B cell (primary cell): ENCODE measurements around the gene ZNF609. TPM values are rescaled to one million over a fixed set of nuclear protein-coding genes. Genes with fewer than 3 reads are reported as not detected.

ENCODE experiments used
- ATAC-seq: fragments of 200-7000 bp; cut with Tn5 transposase; one replicate; pipeline ENCODE4 v1.10.0; 2021; ENCODE audit warnings: low read depth, mild to moderate bottlenecking, moderate number of reproducible peaks, moderate library complexity
- CTCF ChIA-PET: fragments of 350-600 bp; sonication (Branson Sonifier 250); formaldehyde crosslinking; loops from one replicate; lab custom pipeline; 2021; ENCODE audit warnings: antibody characterized with exemption, inconsistent platforms; lab: Charles Lee
- POLR2A ChIA-PET: fragments of 350-600 bp; sonication (Branson Sonifier 250); formaldehyde crosslinking; loops from one replicate; lab custom pipeline; 2021; ENCODE audit warnings: antibody characterized with exemption; lab: Charles Lee
- DNase-seq: peaks from one replicate; pipeline ENCODE4 v3.0.0; 2013
- H2AFZ ChIP-seq: 2 replicates; pipeline ENCODE4 v1.6.1; 2012; ENCODE audit warnings: mild to moderate bottlenecking, low read depth, low read length; ENCODE audit not compliant: insufficient read depth, poor library complexity, severe bottlenecking
- H3K27ac ChIP-seq, 2 donors: 1 replicate in 1 of 2; 2 replicates in 1 of 2; pipeline ENCODE4 v1.5.1; 2012 to 2013; ENCODE audit warnings: low read length in 2 of 2, mild to moderate bottlenecking in 2 of 2, moderate library complexity in 1 of 2
- H3K27me3 ChIP-seq, 4 experiments: fragments of 200-600 bp in 1 of 4; sonication (generic) in 1 of 4; replicated peaks in 1 of 4; 1 replicate in 2 of 4; 2 replicates in 2 of 4; pipeline versions ENCODE4 v1.6.1 to v1.7.0; 2013 to 2016; ENCODE audit warnings: low read length in 3 of 4, mild to moderate bottlenecking in 2 of 4, mixed read lengths in 1 of 4, moderate library complexity in 1 of 4; ENCODE audit not compliant: insufficient read depth in 4 of 4, control insufficient read depth in 3 of 4; ENCODE audit errors: control extremely low read depth in 1 of 4
- H3K36me3 ChIP-seq, 2 experiments: replicated peaks in 1 of 2; 1 replicate in 1 of 2; 2 replicates in 1 of 2; pipeline versions ENCODE4 v1.6.1 to v1.7.1; 2013; ENCODE audit warnings: low read length in 1 of 2; ENCODE audit not compliant: insufficient read depth in 2 of 2, control insufficient read depth in 1 of 2; ENCODE audit errors: control extremely low read depth in 1 of 2, extremely low read depth in 1 of 2
- H3K4me1 ChIP-seq, 2 donors: fragments of 200-600 bp in 1 of 2; sonication (generic) in 1 of 2; 1 replicate in 1 of 2; 2 replicates in 1 of 2; pipeline versions ENCODE4 v1.5.1 to v1.6.1; 2013 to 2017; ENCODE audit warnings: low read length in 2 of 2; ENCODE audit not compliant: control insufficient read depth in 2 of 2, insufficient read depth in 2 of 2
- H3K4me2 ChIP-seq: replicated peaks from 2 replicates; pipeline ENCODE3; 2012; ENCODE audit warnings: mild to moderate bottlenecking, low read depth, low read length; ENCODE audit not compliant: poor library complexity, severe bottlenecking
- H3K4me3 ChIP-seq, 5 experiments: fragments of 200-600 bp in 1 of 5; sonication (generic) in 1 of 5; 1 replicate in 3 of 5; 2 replicates in 2 of 5; pipeline versions ENCODE4 v1.5.1 to v1.7.0; 2011 to 2016; ENCODE audit warnings: low read length in 4 of 5, mild to moderate bottlenecking in 4 of 5, low read depth in 2 of 5, control low read depth in 1 of 5, moderate library complexity in 1 of 5; ENCODE audit not compliant: insufficient read depth in 1 of 5; ENCODE audit errors: control extremely low read depth in 1 of 5, extremely low read depth in 1 of 5
- H3K79me2 ChIP-seq: fragments of 200-600 bp; sonication (generic); one replicate; pipeline ENCODE4 v1.6.0; 2016; ENCODE audit warnings: low read length; ENCODE audit not compliant: control insufficient read depth, insufficient read depth
- H3K9ac ChIP-seq: fragments of 200-600 bp; sonication (generic); 2 replicates; pipeline ENCODE4 v1.6.1; 2017; ENCODE audit warnings: mild to moderate bottlenecking, low read length, moderate library complexity
- H3K9me3 ChIP-seq, 3 donors: one replicate each; pipeline versions ENCODE4 v1.6.1 to v1.7.1; 2013; ENCODE audit warnings: low read length in 2 of 3; ENCODE audit not compliant: control insufficient read depth in 2 of 3, insufficient read depth in 1 of 3; ENCODE audit errors: control extremely low read depth in 1 of 3
- H4K20me1 ChIP-seq: 2 replicates; pipeline ENCODE4 v1.6.0; 2012; ENCODE audit warnings: mild to moderate bottlenecking, low read length; ENCODE audit not compliant: insufficient read depth, control insufficient read depth, poor library complexity, severe bottlenecking
- H3K27ac Mint-ChIP-seq: one replicate; pipeline ENCODE4 v1.8.0; 2021; ENCODE audit warnings: mixed read lengths
- H3K27me3 Mint-ChIP-seq: one replicate; pipeline ENCODE4 v1.8.0; 2021; ENCODE audit warnings: mixed read lengths
- H3K4me1 Mint-ChIP-seq: one replicate; pipeline ENCODE4 v1.8.0; 2021; ENCODE audit warnings: mixed read lengths
- H3K4me3 Mint-ChIP-seq: one replicate; pipeline ENCODE4 v1.8.0; 2021; ENCODE audit warnings: mixed read lengths
- H3K9me3 Mint-ChIP-seq: one replicate; pipeline ENCODE4 v1.8.0; 2022; ENCODE audit warnings: mixed read lengths; ENCODE audit not compliant: insufficient read depth
- EZH2 ChIP-seq: IDR thresholded peaks from 2 replicates; pipeline ENCODE4 v1.6.1; 2012; ENCODE audit warnings: borderline replicate concordance, low read depth, mild to moderate bottlenecking, moderate library complexity, low read length; ENCODE audit not compliant: insufficient read depth, poor library complexity, severe bottlenecking
- WGBS: methylation state at CpG from one replicate; pipeline ENCODE4 v1.1.5; 2013; ENCODE audit warnings: missing lambda C conversion rate; ENCODE audit not compliant: insufficient coverage; 5-methylcytosine and 5-hydroxymethylcytosine counted together
- intact Hi-C: fragments of 100-400 bp; cut with micrococcal nuclease; formaldehyde crosslinking; loops from one replicate; pipeline ENCODE4 v1.10.0; 2022
- polyA plus RNA-seq: library from polyadenylated mRNA; depleted of rRNA; stranded (reverse); fragments of >200 nt; gene quantifications from 2 replicates; pipeline ENCODE4 v1.2.3, GENCODE V29; 2012
- total RNA-seq, 2 donors: library from RNA; stranded (reverse); fragments of 120-200 nt in 1 of 2; gene quantifications; 1 replicate in 1 of 2; 2 replicates in 1 of 2; pipeline versions ENCODE4 v1.2.3 to v1.2.4, GENCODE V29; 2013 to 2022
- TF ChIP-seq, protein P1 (sequence below): fragments of 200-600 bp; IDR thresholded peaks from one replicate; pipeline ENCODE4 v1.8.0; 2022; ENCODE audit warnings: antibody characterized with exemption, mild to moderate bottlenecking

ZNF609 gene
- total and polyA plus RNA-seq, 2 donors (not counting 1 experiment from before 2014, with no cell fraction given): 5.8 to 32.9 TPM

- Mint-ChIP-seq H3K27me3 (no peaks in the 10 kb centered on the region), H3K27ac (no peak overlapping the region), H3K4me3 (no peak overlapping the region), H3K4me1 (peaks cover 21% of the 10 kb centered on the region), H3K9me3 (peaks cover 3% of the 10 kb centered on the region)
- ATAC-seq (no peak), DNase-seq (no peak)
- Histone ChIP-seq H3K4me2 (no peak overlapping the region), H3K27me3 (no peaks in the 10 kb centered on the region), H3K27ac (no peak overlapping the region), H3K9me3 (peaks cover 0 to 2% (median 0%) of the 10 kb centered on the region in 3 donors), H3K79me2 (peaks cover 49% of the 10 kb centered on the region), H3K36me3 (peaks cover 0 to 2% of the 10 kb centered on the region in 2 experiments), H4K20me1 (peaks cover 6% of the 10 kb centered on the region), H3K9ac (no peak overlapping the region), H3K4me1 (peaks cover 10 to 15% of the 10 kb centered on the region in 2 donors), H3K4me3 (no peak overlapping the region), H2AFZ (no peak overlapping the region)
- CTCF ChIA-PET: no interaction called here
- no peak for TF ChIP-seq EZH2
- TF ChIP-seq, protein P1, sequence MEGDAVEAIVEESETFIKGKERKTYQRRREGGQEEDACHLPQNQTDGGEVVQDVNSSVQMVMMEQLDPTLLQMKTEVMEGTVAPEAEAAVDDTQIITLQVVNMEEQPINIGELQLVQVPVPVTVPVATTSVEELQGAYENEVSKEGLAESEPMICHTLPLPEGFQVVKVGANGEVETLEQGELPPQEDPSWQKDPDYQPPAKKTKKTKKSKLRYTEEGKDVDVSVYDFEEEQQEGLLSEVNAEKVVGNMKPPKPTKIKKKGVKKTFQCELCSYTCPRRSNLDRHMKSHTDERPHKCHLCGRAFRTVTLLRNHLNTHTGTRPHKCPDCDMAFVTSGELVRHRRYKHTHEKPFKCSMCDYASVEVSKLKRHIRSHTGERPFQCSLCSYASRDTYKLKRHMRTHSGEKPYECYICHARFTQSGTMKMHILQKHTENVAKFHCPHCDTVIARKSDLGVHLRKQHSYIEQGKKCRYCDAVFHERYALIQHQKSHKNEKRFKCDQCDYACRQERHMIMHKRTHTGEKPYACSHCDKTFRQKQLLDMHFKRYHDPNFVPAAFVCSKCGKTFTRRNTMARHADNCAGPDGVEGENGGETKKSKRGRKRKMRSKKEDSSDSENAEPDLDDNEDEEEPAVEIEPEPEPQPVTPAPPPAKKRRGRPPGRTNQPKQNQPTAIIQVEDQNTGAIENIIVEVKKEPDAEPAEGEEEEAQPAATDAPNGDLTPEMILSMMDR: no peak
- 98% methylated on average over 4 of the region's 5 CpGs for WGBS
- POLR2A ChIA-PET: no interaction called here
- intact Hi-C loops: no loop called here
Measured at GRCh38 chr15:64633332-64633731, 173.0 kb downstream of the ZNF609 start.

DNA sequence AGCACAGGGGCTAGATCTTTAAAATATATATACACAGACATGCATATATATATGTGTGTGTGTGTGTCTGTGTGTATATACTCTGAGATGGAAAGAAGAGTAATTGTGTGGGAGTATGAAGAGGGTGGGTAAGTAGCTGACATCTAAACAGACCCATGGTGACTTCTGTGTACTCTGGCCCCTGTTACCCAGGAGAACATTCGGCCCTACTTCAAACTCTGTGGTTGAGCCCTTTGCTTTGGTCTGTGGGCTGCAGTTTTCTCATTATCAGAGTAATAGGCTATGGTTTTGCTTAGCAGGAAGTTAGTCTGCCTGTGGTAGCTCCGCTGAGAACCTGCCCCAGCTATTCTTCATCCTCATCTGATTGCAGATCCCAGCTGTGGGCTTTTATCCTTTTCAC, 173.6 kb downstream of the ZNF609 start:
- Histone ChIP-seq H3K79me2 (peaks cover 42% of the 10 kb centered on the region), H3K9ac (peak overlapping the region; percentile 9), H3K4me1 (peaks cover 10 to 15% of the 10 kb centered on the region in 2 donors), H2AFZ (no peak overlapping the region), H3K9me3 (peaks cover 0 to 2% (median 0%) of the 10 kb centered on the region in 3 donors), H3K27ac (no peak overlapping the region), H3K4me2 (no peak overlapping the region), H3K27me3 (no peaks in the 10 kb centered on the region), H3K4me3 (no peak overlapping the region), H3K36me3 (peaks cover 0 to 2% of the 10 kb centered on the region in 2 experiments), H4K20me1 (peaks cover 6% of the 10 kb centered on the region)
- TF ChIP-seq, protein P1: no peak
- no peak for TF ChIP-seq EZH2
- peak; percentile 23 for DNase-seq
- H3K4me3 Mint-ChIP-seq: no peak overlapping the region
- WGBS: 0% methylated on average over 1 of the region's 2 CpGs
- ATAC-seq: peak; percentile 60
- peaks cover 21% of the 10 kb centered on the region for H3K4me1 Mint-ChIP-seq
- intact Hi-C loops: no loop called here
- H3K9me3 Mint-ChIP-seq: peaks cover 3% of the 10 kb centered on the region
- no peak overlapping the region for H3K27ac Mint-ChIP-seq
- ChIA-PET CTCF (interaction anchor here (0.7 to 2.4 kb wide), 2 partner anchors 10 to 481 kb away, joined by 3 to 5 read pairs; no protein-coding TSS in a partner anchor), POLR2A (no interaction called here)
- H3K27me3 Mint-ChIP-seq: no peaks in the 10 kb centered on the region
